ENCODE results near the gene ASIP.

GRCh38 chr20:34312024-34312460 is 70.8 kb downstream of the ASIP start:
- no peak for TF ChIP-seq EZH2 (IDR thresholded peaks at IDR 0.05)
- no peak for TF ChIP-seq POLR2AphosphoS5 (IDR thresholded peaks at IDR 0.05; ENCODE audit: borderline replicate concordance, low read depth, low read length)

Data from SK-N-MC (cell line).